Sigmoid colon (tissue), 7 donors: ENCODE results near the gene TNFSF4. TPM values are rescaled to one million over a fixed set of nuclear protein-coding genes. Genes with fewer than 3 reads are reported as not detected.

Source experiments
- DNase-seq: peaks from one replicate; pipeline ENCODE4 v3.0.0-alpha.2; 2019
- H3K27ac ChIP-seq, 4 donors: fragments of 200-600 bp; sonication (generic); one replicate each; pipeline ENCODE4 v1.5.1; 2016 to 2019; ENCODE audit warnings: mild to moderate bottlenecking in 1 of 4
- H3K27me3 ChIP-seq, 3 donors: fragments of 200-600 bp; sonication (generic); one replicate each; pipeline ENCODE4 v1.5.1; 2019; ENCODE audit warnings: mild to moderate bottlenecking in 1 of 3
- H3K36me3 ChIP-seq, 4 donors: fragments of 200-600 bp; sonication (generic); one replicate each; pipeline ENCODE4 v1.5.1; 2016 to 2019
- H3K4me1 ChIP-seq, 4 donors: fragments of 200-600 bp; sonication (generic); one replicate each; pipeline ENCODE4 v1.5.1; 2017 to 2019
- H3K4me3 ChIP-seq, 4 donors: fragments of 200-600 bp; sonication (generic); one replicate each; pipeline ENCODE4 v1.5.1; 2017 to 2019; ENCODE audit warnings: mild to moderate bottlenecking in 2 of 4, moderate library complexity in 1 of 4
- H3K9me3 ChIP-seq, 4 donors: fragments of 200-600 bp in 3 of 4; sonication (generic) in 3 of 4; one replicate each; pipeline versions ENCODE4 v1.5.1 to v1.6.1; 2013 to 2019
- EP300 ChIP-seq, 4 donors: sonication (generic); formaldehyde crosslinking; IDR thresholded peaks; one replicate each; pipeline ENCODE4 v1.6.1; 2017; ENCODE audit warnings: antibody characterized with exemption in 4 of 4
- POLR2A ChIP-seq, 2 donors: fragments of 450-650 bp; IDR thresholded peaks; one replicate each; pipeline ENCODE4 v1.6.1; 2016; ENCODE audit warnings: antibody characterized with exemption in 2 of 2, mild to moderate bottlenecking in 2 of 2, moderate library complexity in 2 of 2
- POLR2AphosphoS5 ChIP-seq, 4 donors: sonication (generic); formaldehyde crosslinking; IDR thresholded peaks; one replicate each; pipeline ENCODE4 v1.6.1; 2017; ENCODE audit warnings: antibody characterized with exemption in 4 of 4
- WGBS, 2 donors: extraction: QIAGEN DNeasy Blood & Tissue Kit; methylation state at CpG; one replicate each; pipeline ENCODE4 v1.1.7; 2013; 5-methylcytosine and 5-hydroxymethylcytosine counted together
- intact Hi-C: fragments of 100-400 bp; cut with DNase I; formaldehyde crosslinking; loops from one replicate; pipeline ENCODE4 v1.15.1; 2023
- polyA plus RNA-seq, 3 donors: library from polyadenylated mRNA; stranded (reverse); fragments of 200-250 nt; gene quantifications; one replicate each; pipeline ENCODE4 v1.2.3, GENCODE V29; 2013
- total RNA-seq, 4 donors: library from RNA; depleted of rRNA; stranded (reverse); fragments of >200 nt; gene quantifications; one replicate each; pipeline ENCODE4 v1.1.0, GENCODE V29; 2016
- TF ChIP-seq, protein P1 (sequence below), 4 experiments: fragments of 450-650 bp in 3 of 4; fragments of 200-600 bp in 1 of 4; IDR thresholded peaks; one replicate each; pipeline ENCODE4 v1.5.1; 2016 to 2019; ENCODE audit warnings: antibody characterized with exemption in 4 of 4, mild to moderate bottlenecking in 3 of 4, moderate library complexity in 2 of 4
- donor health status: healthy with polysubstance abuse.
- donor health status: Bipolar disorder and iron deficiency.
- donor health status: healthy.

TNFSF4 gene
- total and polyA plus RNA-seq, 7 donors = 0.23 to 2.7 (median 1.4) TPM

DNA sequence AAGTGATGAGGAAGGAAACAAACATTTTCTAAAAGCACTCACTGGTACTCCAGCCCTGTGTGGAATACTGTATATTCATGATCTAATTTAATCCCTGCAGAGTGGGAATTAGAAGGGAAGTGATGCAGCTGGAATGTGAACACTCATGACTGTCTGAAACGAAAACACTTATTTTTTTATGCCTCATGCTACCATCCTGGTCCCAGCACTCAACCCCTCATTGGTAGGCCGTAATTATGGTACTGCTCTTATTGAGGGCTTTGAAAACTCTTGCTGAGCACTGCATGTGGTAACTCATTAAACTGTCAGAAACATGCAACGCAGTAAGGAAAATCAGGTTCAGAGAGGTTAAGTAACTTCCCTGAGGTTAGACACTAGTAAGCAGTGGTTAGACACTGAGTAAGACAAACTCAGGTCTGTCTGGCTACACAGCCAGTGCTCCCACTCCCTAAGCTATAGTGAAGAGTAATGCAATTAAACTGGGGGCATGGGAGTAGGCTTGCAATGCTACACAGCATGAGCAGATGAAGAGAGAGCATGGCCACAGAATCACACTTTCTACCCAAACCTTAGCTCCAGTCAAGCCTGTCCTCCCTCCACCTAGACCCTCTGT, 17.3 kb upstream of the TNFSF4 start:
- no peaks in the 10 kb centered on the region for H3K36me3 ChIP-seq
- no peak overlapping the region for H3K27ac ChIP-seq
- TF ChIP-seq, protein P1, sequence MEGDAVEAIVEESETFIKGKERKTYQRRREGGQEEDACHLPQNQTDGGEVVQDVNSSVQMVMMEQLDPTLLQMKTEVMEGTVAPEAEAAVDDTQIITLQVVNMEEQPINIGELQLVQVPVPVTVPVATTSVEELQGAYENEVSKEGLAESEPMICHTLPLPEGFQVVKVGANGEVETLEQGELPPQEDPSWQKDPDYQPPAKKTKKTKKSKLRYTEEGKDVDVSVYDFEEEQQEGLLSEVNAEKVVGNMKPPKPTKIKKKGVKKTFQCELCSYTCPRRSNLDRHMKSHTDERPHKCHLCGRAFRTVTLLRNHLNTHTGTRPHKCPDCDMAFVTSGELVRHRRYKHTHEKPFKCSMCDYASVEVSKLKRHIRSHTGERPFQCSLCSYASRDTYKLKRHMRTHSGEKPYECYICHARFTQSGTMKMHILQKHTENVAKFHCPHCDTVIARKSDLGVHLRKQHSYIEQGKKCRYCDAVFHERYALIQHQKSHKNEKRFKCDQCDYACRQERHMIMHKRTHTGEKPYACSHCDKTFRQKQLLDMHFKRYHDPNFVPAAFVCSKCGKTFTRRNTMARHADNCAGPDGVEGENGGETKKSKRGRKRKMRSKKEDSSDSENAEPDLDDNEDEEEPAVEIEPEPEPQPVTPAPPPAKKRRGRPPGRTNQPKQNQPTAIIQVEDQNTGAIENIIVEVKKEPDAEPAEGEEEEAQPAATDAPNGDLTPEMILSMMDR (IDR thresholded peaks at IDR 0.05) = no peak
- TF ChIP-seq EP300 (IDR thresholded peaks at IDR 0.05) = no peak
- no peak for TF ChIP-seq POLR2A (IDR thresholded peaks at IDR 0.05)
- TF ChIP-seq POLR2AphosphoS5 (IDR thresholded peaks at IDR 0.05) = no peak
- DNase-seq = no peak
- 86 to 91% methylated on average over 3 of the region's 3 CpGs for WGBS, 2 donors
- H3K4me1 ChIP-seq = no peaks in the 10 kb centered on the region
- intact Hi-C loops = no loop called here
- no peaks in the 10 kb centered on the region for H3K27me3 ChIP-seq
- H3K4me3 ChIP-seq = no peak overlapping the region
- H3K9me3 ChIP-seq = no peaks in the 10 kb centered on the region

DNA sequence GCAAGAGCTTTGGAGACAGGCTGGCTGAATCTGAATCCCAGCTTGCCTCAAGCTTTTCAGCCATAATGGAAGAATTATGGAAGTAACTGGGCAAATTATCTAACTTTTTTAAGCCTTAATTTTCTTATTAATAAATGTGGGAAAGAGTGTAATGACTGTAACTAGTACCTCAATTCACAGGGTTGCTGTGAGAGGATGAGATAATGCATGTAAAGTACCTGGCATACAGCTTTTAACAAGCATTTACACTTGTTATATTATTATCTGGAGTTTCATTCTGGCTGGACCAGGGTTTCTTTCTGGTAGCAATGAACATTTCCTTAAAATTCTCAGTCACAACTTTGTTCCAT, 15.9 kb upstream of the TNFSF4 start:
- no peaks in the 10 kb centered on the region for H3K9me3 ChIP-seq
- no peak for DNase-seq
- intact Hi-C loops = no loop called here
- H3K4me1 ChIP-seq = no peaks in the 10 kb centered on the region
- no peak for TF ChIP-seq POLR2AphosphoS5 (IDR thresholded peaks at IDR 0.05)
- no peak for TF ChIP-seq POLR2A (IDR thresholded peaks at IDR 0.05)
- no peak for TF ChIP-seq EP300 (IDR thresholded peaks at IDR 0.05)
- TF ChIP-seq, protein P1 (IDR thresholded peaks at IDR 0.05) = no peak
- H3K4me3 ChIP-seq = no peak overlapping the region
- no peak overlapping the region for H3K27ac ChIP-seq
- no peaks in the 10 kb centered on the region for H3K36me3 ChIP-seq
- H3K27me3 ChIP-seq = no peaks in the 10 kb centered on the region

DNA sequence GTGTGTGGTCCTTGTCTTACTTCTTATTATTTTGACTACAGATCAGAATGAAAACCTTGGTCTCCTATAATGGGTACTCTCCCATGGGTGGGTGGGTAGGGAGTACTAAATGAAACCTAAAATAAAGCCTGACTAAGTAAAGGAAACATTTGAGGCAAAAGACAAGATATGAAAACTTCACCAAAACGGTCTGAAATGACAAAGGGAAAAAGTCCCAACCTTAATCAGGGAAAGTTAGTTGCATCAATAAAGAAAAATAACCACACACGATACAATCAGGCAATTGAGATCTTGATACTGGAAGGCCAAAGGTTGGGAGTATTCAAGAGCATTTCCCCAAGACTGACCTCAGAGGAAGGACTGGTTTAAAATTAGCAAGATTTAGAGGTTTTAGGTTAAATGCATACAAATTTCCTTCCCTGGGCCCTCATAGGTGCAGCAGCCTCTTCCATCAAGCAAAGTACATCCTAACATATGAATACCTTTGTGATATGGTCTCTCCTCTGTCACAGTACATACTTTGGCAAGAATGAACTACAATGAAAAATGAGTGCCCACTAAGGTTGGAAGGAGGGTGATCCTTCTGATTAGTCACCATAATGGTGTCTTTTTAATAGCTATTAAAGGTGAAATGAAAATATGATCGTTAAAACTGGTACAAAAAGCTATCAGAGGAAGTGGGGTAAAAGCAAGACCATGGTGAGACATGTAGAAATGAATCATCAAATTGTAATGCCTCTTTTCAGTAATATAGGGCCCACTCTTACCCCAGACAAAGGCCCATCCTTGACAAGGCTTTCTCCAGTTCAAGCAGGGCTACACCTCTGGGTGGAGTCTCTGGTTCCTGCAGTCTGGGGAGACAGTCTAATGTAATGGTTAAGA, 15.3 kb upstream of the TNFSF4 start:
- no peaks in the 10 kb centered on the region for H3K27me3 ChIP-seq
- DNase-seq = no peak
- WGBS, 2 donors = 48 to 65% methylated on average over 3 of the region's 3 CpGs
- H3K36me3 ChIP-seq = no peaks in the 10 kb centered on the region
- no peaks in the 10 kb centered on the region for H3K4me1 ChIP-seq
- no peak overlapping the region for H3K4me3 ChIP-seq
- no peak overlapping the region for H3K27ac ChIP-seq
- H3K9me3 ChIP-seq = no peaks in the 10 kb centered on the region
- intact Hi-C loops = no loop called here
- no peak for TF ChIP-seq POLR2A (IDR thresholded peaks at IDR 0.05)
- no peak for TF ChIP-seq POLR2AphosphoS5 (IDR thresholded peaks at IDR 0.05)
- no peak for TF ChIP-seq EP300 (IDR thresholded peaks at IDR 0.05)
- TF ChIP-seq, protein P1 (IDR thresholded peaks at IDR 0.05) = no peak

DNA sequence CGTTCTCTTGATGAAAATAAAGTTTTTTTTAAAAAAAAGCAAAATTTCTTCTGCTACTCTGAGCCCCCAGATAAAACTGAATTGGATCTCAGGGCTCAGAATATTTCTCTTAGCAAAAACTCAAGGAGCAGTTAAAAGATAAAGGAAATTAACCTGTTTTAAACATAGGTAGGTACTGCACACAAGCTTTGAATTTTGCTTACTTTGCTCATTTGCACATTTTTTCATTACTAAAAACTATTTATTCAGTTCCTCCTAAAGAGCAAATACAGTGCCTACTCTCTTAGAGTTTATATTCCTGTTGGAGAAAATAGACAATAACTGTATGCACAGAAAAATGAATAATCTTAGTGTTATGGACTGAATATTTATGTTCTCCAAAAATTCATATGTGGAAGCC, 13.0 kb upstream of the TNFSF4 start:
- Histone ChIP-seq H3K9me3 (no peaks in the 10 kb centered on the region), H3K4me3 (no peak overlapping the region), H3K27me3 (no peaks in the 10 kb centered on the region), H3K27ac (no peak overlapping the region), H3K36me3 (no peaks in the 10 kb centered on the region), H3K4me1 (no peaks in the 10 kb centered on the region)
- WGBS, 2 donors = 90 to 91% methylated on average over 1 of the region's 1 CpG
- TF ChIP-seq, protein P1 (IDR thresholded peaks at IDR 0.05) = no peak
- TF ChIP-seq POLR2A (IDR thresholded peaks at IDR 0.05) = no peak
- TF ChIP-seq EP300 (IDR thresholded peaks at IDR 0.05) = no peak
- no peak for TF ChIP-seq POLR2AphosphoS5 (IDR thresholded peaks at IDR 0.05)
- DNase-seq = no peak
- intact Hi-C loops = no loop called here
